HG03558 (cell line): ENCODE results near the gene KIF26A.
"Not testable (repeated sequence)": the region's sequence is repeated elsewhere in the genome, so short reads cannot be mapped to it uniquely, and the experiment has no call there.

Experiments
- ATAC-seq: cut with Tn5 transposase; IDR thresholded peaks from one replicate; pipeline ENCODE4 v1.9.1; 2021; ENCODE audit warnings: moderate number of reproducible peaks; ENCODE audit not compliant: unreplicated experiment; ENCODE audit errors: extremely low read depth

KIF26A gene

GRCh38 chr14:104202259-104203070, 64.1 kb downstream of the KIF26A start:
- ATAC-seq: no peak

- ATAC-seq: no peak
Measured at GRCh38 chr14:104203071-104203425, 64.7 kb downstream of the KIF26A start.

GRCh38 chr14:104204660-104205149, 66.3 kb downstream of the KIF26A start:
- ATAC-seq: no peak

- ATAC-seq: no peak
Measured at GRCh38 chr14:104205781-104206180, 67.4 kb downstream of the KIF26A start.

GRCh38 chr14:104206281-104206904, 68.0 kb downstream of the KIF26A start:
- no peak for ATAC-seq

GRCh38 chr14:104207142-104208014, 69.0 kb downstream of the KIF26A start:
- no peak for ATAC-seq

- ATAC-seq: not testable (repeated sequence)
Measured at GRCh38 chr14:104208015-104208295, 69.6 kb downstream of the KIF26A start.

GRCh38 chr14:104208331-104208730, 69.9 kb downstream of the KIF26A start:
- ATAC-seq: not testable (repeated sequence)

GRCh38 chr14:104209071-104209470, 70.7 kb downstream of the KIF26A start:
- ATAC-seq: not testable (repeated sequence)

- ATAC-seq: no peak
Measured at GRCh38 chr14:104209985-104210816, 71.8 kb downstream of the KIF26A start.

GRCh38 chr14:104210817-104211195, 72.4 kb downstream of the KIF26A start:
- no peak for ATAC-seq

GRCh38 chr14:104211215-104211614, 72.8 kb downstream of the KIF26A start:
- ATAC-seq: no peak

- no peak for ATAC-seq
Measured at GRCh38 chr14:104211741-104212140, 73.4 kb downstream of the KIF26A start.

GRCh38 chr14:104212206-104213095, 74.1 kb downstream of the KIF26A start:
- no peak for ATAC-seq

- ATAC-seq: no peak
Measured at GRCh38 chr14:104213301-104214034, 75.1 kb downstream of the KIF26A start.

- no peak for ATAC-seq
Measured at GRCh38 chr14:104214431-104215218, 76.2 kb downstream of the KIF26A start.

- ATAC-seq: no peak
Measured at GRCh38 chr14:104215706-104216334, 77.4 kb downstream of the KIF26A start.
